ENCODE measurements around the gene CHRNB4.

- TF ChIP-seq CTCF (IDR thresholded peaks at IDR 0.05; ENCODE audit: insufficient read depth, low read length), result no peak
- TF ChIP-seq POLR2AphosphoS5 (IDR thresholded peaks at IDR 0.05; ENCODE audit: low read depth), result no peak
- TF ChIP-seq REST (IDR thresholded peaks at IDR 0.05; ENCODE audit: insufficient replicate concordance, low read depth), result no peak
Measured at GRCh38 chr15:78645009-78645408, 4.0 kb upstream of the CHRNB4 start.
